HG02973 (cell line): ENCODE results near the gene MPPED1.

Source experiments
- ATAC-seq: cut with Tn5 transposase; IDR thresholded peaks from one replicate; pipeline ENCODE4 v1.9.1; 2021; ENCODE audit warnings: moderate library complexity; ENCODE audit not compliant: unreplicated experiment

MPPED1 gene

GRCh38 chr22:43514476-43515157 is 102.8 kb downstream of the MPPED1 start:
- ATAC-seq, result no peak

- ATAC-seq, result no peak
Observed at GRCh38 chr22:43515411-43515810, 103.6 kb downstream of the MPPED1 start.

- no peak for ATAC-seq
Observed at GRCh38 chr22:43515902-43516301, 104.1 kb downstream of the MPPED1 start.

- no peak for ATAC-seq
Observed at GRCh38 chr22:43516386-43516785, 104.6 kb downstream of the MPPED1 start.

- ATAC-seq, result no peak
Observed at GRCh38 chr22:43516996-43517635, 105.3 kb downstream of the MPPED1 start.

GRCh38 chr22:43520632-43521039 is 108.8 kb downstream of the MPPED1 start:
- no peak for ATAC-seq

- ATAC-seq, result no peak
Observed at GRCh38 chr22:43521716-43522115, 109.9 kb downstream of the MPPED1 start.

GRCh38 chr22:43526117-43526655 is 114.4 kb downstream of the MPPED1 start:
- no peak for ATAC-seq

GRCh38 chr22:43526946-43527345 is 115.1 kb downstream of the MPPED1 start:
- ATAC-seq, result no peak

GRCh38 chr22:43528601-43529360 is 117.0 kb downstream of the MPPED1 start:
- no peak for ATAC-seq

GRCh38 chr22:43529461-43529860 is 117.6 kb downstream of the MPPED1 start:
- ATAC-seq, result no peak

- no peak for ATAC-seq
Observed at GRCh38 chr22:43529934-43530333, 118.1 kb downstream of the MPPED1 start.

- no peak for ATAC-seq
Observed at GRCh38 chr22:43530349-43531201, 118.8 kb downstream of the MPPED1 start.

- ATAC-seq, result no peak
Observed at GRCh38 chr22:43531651-43532050, 119.8 kb downstream of the MPPED1 start.

GRCh38 chr22:43532301-43533155 is 120.7 kb downstream of the MPPED1 start:
- no peak for ATAC-seq

- ATAC-seq, result no peak
Observed at GRCh38 chr22:43533156-43533530, 121.3 kb downstream of the MPPED1 start.

- ATAC-seq, result no peak
Observed at GRCh38 chr22:43533656-43534428, 122.0 kb downstream of the MPPED1 start.

- ATAC-seq, result no peak
Observed at GRCh38 chr22:43534916-43535315, 123.1 kb downstream of the MPPED1 start.

- ATAC-seq, result no peak
Observed at GRCh38 chr22:43535336-43535735, 123.5 kb downstream of the MPPED1 start.
